ENCODE measurements around the gene DHRS7B. TPM values are rescaled to one million over a fixed set of nuclear protein-coding genes. Genes with fewer than 3 reads are reported as not detected.
"Not testable (repeated sequence)": the region's sequence is repeated elsewhere in the genome, so short reads cannot be mapped to it uniquely, and the experiment has no call there.

Gene DHRS7B
- total RNA-seq, 4 donors from 2014 or later: 18.8 to 32.4 (median 22.3) TPM

DNA sequence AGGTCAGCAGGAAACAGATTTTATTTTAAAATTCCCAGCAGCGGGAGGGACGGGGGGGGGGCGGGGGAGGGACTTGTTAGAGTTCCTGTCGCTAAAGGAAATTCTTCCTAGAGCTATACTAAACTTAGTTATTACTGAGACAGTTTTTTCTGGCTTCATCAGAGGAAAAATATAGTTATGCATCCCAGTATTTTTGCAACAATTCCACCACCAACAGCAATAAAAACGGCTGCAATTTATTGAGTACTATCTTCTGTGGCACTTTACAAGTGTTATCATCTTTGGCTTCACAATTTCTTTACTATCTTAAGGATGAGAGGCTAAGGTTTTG, 6.9 kb upstream of the DHRS7B start:
- H3K9me3 ChIP-seq: no peaks in the 10 kb centered on the region
- H3K27me3 ChIP-seq: peaks cover 0 to 3% (median 0%) of the 10 kb centered on the region in 4 donors
- H3K27ac ChIP-seq: no peak overlapping the region
- peaks cover 0 to 7% (median 0%) of the 10 kb centered on the region in 3 donors for H3K4me1 ChIP-seq
- DNase-seq: no peak
- TF ChIP-seq CTCF (IDR thresholded peaks at IDR 0.05) (no peak), POLR2A (IDR thresholded peaks at IDR 0.05) (no peak)
- no peak overlapping the region for H3K4me3 ChIP-seq
- intact Hi-C loops (cut with DNase I): loop anchor here (5.0 to 10.0 kb wide), 3 partner anchors 95 to 395 kb away; partner anchors contain the start of gene TMEM11
- H3K36me3 ChIP-seq: no peaks in the 10 kb centered on the region
- 0% methylated on average over 4 to 5 of the region's 5 CpGs for WGBS, 2 donors

DNA sequence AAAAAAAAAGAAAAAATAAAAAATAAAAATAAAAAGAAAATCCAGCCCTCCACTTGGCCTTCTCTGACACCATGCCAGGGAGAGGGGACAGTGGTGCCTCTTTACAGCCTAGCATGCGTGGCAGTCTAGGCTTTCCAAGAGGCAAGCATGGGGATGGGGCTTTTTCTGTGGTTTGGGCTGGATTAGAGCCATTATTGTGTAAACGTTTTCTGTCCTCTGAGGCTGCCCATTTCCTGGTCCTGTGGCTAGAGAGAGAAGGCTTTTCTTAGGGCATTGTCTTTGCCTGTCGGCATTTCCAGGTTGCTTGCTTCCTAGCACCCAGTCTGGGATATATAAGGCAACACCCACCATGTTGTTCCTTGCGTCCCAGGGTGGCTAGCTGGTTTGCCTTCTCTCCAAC, 2.7 kb upstream of the DHRS7B start:
- intact Hi-C loops (cut with DNase I): loop anchor here (5.0 to 10.0 kb wide), 3 partner anchors 91 to 391 kb away; partner anchors contain the start of gene TMEM11
- H3K36me3 ChIP-seq: no peaks in the 10 kb centered on the region
- H3K27ac ChIP-seq: no peak overlapping the region
- peaks cover 0 to 3% (median 0%) of the 10 kb centered on the region in 4 donors for H3K27me3 ChIP-seq
- H3K4me3 ChIP-seq: no peak overlapping the region
- TF ChIP-seq POLR2A (IDR thresholded peaks at IDR 0.05) (no peak), CTCF (IDR thresholded peaks at IDR 0.05) (no peak)
- no peaks in the 10 kb centered on the region for H3K9me3 ChIP-seq
- 39 to 50% methylated on average over 4 of the region's 4 CpGs for WGBS, 2 donors
- DNase-seq: no peak
- H3K4me1 ChIP-seq: peaks cover 8 to 43% (median 13%) of the 10 kb centered on the region in 3 donors

GRCh38 chr17:21124517-21124916, 2.2 kb upstream of the DHRS7B start:
- intact Hi-C loops (cut with DNase I): loop anchor here (5.0 to 10.0 kb wide), 3 partner anchors 90 to 390 kb away; partner anchors contain the start of gene TMEM11

GRCh38 chr17:21125862-21126261, 902 bp upstream of the DHRS7B start:
- peak overlapping the region in 3 of 4 donors; percentile 23 to 73 (median 73) for H3K4me3 ChIP-seq
- no peak for TF ChIP-seq CTCF (IDR thresholded peaks at IDR 0.05)
- TF ChIP-seq POLR2A (IDR thresholded peaks at IDR 0.05): no peak
- WGBS, 2 donors: 38 to 50% methylated on average over 6 of the region's 6 CpGs
- peaks cover 8 to 43% (median 13%) of the 10 kb centered on the region in 3 donors for H3K4me1 ChIP-seq
- H3K27me3 ChIP-seq: peaks cover 0 to 3% (median 0%) of the 10 kb centered on the region in 4 donors
- intact Hi-C loops (cut with DNase I): loop anchor here (10.0 kb wide), 2 partner anchors 89 to 389 kb away; partner anchors contain the start of gene TMEM11
- H3K27ac ChIP-seq: peak overlapping the region in 1 of 4 donors; percentile 97
- no peaks in the 10 kb centered on the region for H3K9me3 ChIP-seq
- no peak for DNase-seq
- H3K36me3 ChIP-seq: no peaks in the 10 kb centered on the region

More at GRCh38 chr17:21124517-21124916, 2.2 kb upstream of the DHRS7B start:
- peaks cover 8 to 42% (median 13%) of the 10 kb centered on the region in 3 donors for H3K4me1 ChIP-seq
- not testable (repeated sequence) for H3K9me3 ChIP-seq, H3K27me3 ChIP-seq, H3K4me3 ChIP-seq, H3K36me3 ChIP-seq, DNase-seq, H3K27ac ChIP-seq
- WGBS, 2 donors: 60 to 77% methylated on average over 4 of the region's 4 CpGs

DNA sequence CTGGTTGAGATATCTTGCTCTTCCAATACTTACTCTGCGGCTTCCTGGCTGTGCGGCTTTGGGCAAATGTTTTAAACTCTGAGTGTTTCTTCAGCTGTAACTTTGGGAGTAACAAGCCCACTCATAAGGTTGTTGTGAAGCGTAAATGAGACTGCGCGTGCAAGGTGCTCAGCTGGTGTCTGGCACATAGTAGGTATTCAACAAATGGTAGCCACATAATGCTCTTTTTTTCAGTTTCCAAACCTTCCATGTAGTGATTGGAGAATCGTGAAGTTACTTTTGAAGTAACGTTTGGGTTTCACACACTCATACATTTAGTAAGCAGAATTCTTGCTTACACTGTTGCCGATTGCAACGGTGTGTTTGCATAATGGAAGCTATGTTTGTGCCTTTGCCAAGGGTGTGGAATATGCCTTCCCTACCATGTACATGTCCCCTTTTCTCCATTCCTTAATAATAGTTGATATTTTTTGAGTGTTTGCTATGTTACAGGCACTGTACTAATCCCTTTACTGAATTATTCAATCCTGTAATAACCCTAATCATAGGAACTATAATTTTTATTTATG, 829 bp downstream of the DHRS7B start:
- Histone ChIP-seq H3K27ac (peak overlapping the region; percentile 90 to 98 (median 96)), H3K36me3 (no peaks in the 10 kb centered on the region), H3K4me3 (peak overlapping the region; percentile 62 to 98 (median 73)), H3K4me1 (peaks cover 8 to 49% (median 13%) of the 10 kb centered on the region in 3 donors), H3K27me3 (peaks cover 0 to 3% (median 0%) of the 10 kb centered on the region in 4 donors), H3K9me3 (no peaks in the 10 kb centered on the region)
- 5 to 13% methylated on average over 9 of the region's 9 CpGs for WGBS, 2 donors
- TF ChIP-seq POLR2A (IDR thresholded peaks at IDR 0.05): no peak
- TF ChIP-seq CTCF (IDR thresholded peaks at IDR 0.05): no peak
- intact Hi-C loops (cut with DNase I): loop anchor here (10.0 kb wide), 2 partner anchors 87 to 387 kb away; partner anchors contain the start of gene TMEM11
- no peak for DNase-seq

Data from esophagus squamous epithelium (tissue), 5 donors.